HG03060 (cell line): Measurements from ENCODE around the gene TTC34.

Experiments used
- ATAC-seq: cut with Tn5 transposase; IDR thresholded peaks from one replicate; pipeline ENCODE4 v1.9.1; 2021; ENCODE audit warnings: low read depth, moderate number of reproducible peaks; ENCODE audit not compliant: unreplicated experiment

Gene TTC34

DNA sequence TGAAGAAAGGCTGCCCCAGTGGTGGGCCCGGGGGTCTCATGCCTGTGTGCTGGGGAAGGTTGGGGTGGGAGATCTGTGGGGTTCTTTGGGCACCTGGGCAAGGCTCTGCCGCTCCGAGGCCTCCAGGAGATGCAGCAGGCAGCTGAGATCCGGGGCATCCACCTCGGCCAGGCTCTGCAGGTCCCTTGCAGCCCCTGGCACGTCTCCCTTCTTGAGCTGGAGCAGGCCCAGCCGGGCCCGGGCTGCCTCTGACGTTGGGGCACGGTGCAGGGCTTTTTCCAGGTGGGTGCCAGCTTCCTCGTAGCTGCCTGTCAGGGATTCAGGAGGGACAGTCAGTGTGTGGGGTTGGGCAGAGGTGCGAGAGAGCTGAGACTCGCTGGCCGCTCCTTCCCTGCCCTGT, 157.3 kb downstream of the TTC34 start:
- ATAC-seq: no peak

- ATAC-seq: no peak
Measured at GRCh38 chr1:2643414-2644077, 157.9 kb downstream of the TTC34 start.

GRCh38 chr1:2642560-2643413, 158.7 kb downstream of the TTC34 start:
- peak; percentile 62 for ATAC-seq

DNA sequence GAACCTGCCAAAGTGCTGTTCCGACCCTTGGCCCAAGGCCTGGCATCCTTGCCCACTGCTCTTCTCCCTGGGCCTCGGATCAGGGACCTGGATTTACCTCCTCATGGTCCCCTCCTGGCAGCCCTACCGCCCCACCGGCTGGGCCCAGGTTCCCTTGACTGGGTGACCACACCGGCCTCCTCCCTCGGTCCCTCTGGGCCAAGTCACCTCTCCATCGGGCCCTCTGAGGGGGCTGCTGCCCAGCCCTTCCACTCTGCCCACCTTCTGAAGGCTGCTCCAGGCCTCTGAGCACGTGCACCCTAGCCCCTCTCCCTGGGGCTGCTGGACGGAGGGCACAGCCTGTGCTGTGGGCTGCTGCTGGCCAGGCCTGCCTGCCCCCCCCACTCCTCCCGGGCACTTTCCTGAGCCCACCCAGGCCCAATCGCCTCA, 159.3 kb downstream of the TTC34 start:
- ATAC-seq: no peak

- ATAC-seq: no peak
Measured at GRCh38 chr1:2641381-2642130, 159.9 kb downstream of the TTC34 start.

GRCh38 chr1:2640626-2641025, 160.9 kb downstream of the TTC34 start:
- ATAC-seq: no peak

- ATAC-seq: no peak
Measured at GRCh38 chr1:2639607-2640521, 161.6 kb downstream of the TTC34 start.

DNA sequence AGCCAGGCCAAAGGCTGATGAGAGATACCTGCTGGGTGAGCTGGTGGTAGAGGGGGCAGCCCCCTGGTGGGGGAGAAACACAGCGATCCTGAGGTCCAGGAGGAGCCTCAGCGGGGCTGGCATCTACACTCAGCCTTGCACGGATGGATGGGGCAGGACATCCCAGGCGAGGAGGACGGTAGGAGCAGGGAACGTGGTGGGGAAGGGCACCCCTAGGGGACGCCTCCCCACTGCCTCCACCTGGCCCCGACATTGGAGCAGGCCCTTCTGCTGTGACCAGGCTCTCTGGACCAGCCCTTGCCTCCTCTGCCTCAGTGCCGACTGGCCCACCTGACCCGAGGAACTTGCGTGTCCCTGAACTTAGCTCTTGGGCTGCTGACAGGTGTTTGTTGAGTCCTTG, 162.3 kb downstream of the TTC34 start:
- ATAC-seq: no peak

- no peak for ATAC-seq
Measured at GRCh38 chr1:2638466-2639115, 162.9 kb downstream of the TTC34 start.

- ATAC-seq: no peak
Measured at GRCh38 chr1:2637442-2638145, 163.9 kb downstream of the TTC34 start.

DNA sequence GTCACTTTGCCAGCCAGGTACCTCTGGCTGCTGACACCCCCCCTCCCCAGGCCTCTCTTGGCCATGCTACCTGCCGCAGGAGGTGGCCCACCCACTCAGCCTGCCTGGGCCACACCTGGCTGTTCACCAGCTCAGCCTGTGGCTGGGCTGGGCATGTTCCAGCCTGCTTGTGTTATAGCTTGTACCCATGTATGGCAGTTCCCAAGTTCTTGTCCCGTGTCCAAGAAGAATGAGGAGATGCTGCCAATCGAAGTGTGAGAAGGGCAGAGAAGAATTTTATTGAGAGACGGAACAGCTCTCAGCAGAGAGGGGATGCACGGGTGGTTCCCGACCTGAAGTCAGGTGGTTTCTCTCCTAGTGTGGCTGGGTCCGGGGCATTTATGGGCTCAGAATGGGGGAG, 164.8 kb downstream of the TTC34 start:
- no peak for ATAC-seq

DNA sequence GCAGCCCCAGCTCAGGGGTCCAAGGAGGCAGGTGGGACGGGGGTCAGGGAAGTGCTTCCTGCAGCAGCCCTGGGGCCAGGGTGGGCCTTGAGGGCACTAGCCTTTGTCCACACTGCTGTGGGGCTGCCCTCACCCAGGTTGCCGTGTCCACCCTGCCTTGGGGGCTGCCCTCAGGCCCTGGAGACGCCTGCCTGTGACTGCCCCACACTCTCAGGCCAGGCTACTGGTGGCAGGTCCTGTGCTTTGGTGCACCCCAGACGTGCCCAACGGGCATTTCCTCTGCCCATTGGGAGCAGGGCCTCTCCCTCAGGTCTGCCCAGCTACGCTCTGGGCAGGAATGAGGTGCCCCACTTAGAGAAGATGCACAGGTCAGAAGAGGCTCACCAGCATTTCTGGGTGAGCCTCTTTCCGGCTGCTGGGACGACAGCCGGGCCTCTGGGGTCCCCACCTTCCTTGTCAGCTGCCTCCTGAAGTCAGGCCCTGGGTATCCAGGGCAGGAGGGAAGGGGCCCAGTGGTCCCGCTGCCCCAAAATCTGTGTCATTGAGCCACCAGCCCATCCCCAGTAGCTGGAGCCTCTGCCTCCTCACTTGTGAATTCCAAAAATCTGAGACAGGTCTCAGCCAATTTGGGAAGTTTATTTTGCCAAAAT, 166.0 kb downstream of the TTC34 start:
- no peak for ATAC-seq

DNA sequence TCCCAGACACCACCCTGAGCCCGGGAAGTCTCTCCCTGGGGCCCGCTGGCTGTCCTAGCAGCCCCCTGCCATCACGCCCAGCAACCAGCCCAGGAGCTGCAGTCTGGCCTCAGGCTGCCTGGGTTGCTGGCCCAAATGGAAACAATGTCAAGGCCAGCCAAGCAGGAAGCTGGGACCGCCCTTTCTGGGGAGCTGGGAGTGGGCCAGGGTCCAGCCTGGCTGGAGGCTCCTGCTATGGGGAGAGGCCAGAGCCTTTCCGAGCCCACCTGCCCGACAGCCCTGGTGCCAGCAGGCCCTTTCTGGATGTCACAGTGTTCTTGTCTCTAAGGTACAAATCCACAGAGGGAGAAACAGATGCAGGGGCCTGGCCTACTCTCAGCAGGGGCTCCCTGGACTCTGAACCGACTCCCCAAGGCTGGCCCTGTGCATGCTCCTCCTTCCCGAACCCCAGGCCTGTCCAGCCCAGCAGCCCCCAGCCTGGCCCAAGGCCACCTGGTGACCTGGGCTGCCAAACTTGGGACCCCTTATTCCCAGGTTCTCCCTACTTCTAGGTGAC, 167.5 kb downstream of the TTC34 start:
- ATAC-seq: no peak

GRCh38 chr1:2633366-2633935, 168.0 kb downstream of the TTC34 start:
- no peak for ATAC-seq

GRCh38 chr1:2632561-2633361, 168.7 kb downstream of the TTC34 start, which contains the start of gene MMEL1:
TSS of gene MMEL1 (minus strand) at chr1:2633016. CDS start at chr1:2629484, 3,532 bp downstream.
- no peak for ATAC-seq

DNA sequence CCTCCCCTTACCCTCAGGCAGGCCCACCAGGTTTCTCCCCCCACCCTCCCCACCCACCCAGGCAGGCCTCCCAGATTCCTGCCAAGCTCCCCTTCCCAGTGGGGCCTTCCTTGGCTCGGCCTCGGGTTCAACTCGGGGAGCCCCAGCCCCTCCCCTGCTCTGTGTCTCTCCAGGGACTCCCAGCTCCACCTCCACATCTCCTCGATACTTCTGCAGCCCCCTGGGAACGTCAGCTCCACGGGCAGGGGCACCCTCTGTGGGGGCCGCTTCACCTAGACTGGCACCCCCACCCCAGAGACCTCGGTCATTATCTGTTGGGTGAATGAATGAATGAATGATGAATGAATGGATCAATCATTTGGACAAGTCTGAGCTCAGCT, 169.5 kb downstream of the TTC34 start:
- no peak for ATAC-seq
